ENCODE measurements around the gene KIF27.
A peak's percentile ranks its signal among the peaks of the same experiment; 100 is the strongest.
"Not testable (repeated sequence)": the region's sequence is repeated elsewhere in the genome, so short reads cannot be mapped to it uniquely, and the experiment has no call there.

The KIF27 gene

GRCh38 chr9:83920927-83921707 lies at the start of gene KIF27:
Gene KIF27, minus strand, starts transcription at chr9:83921432. Its CDS starts 5,841 bp downstream, at chr9:83915591.
- DNase-seq (ENCODE audit: low spot score): peak; percentile 97

GRCh38 chr9:83969602-83970001 lies 48.4 kb upstream of the KIF27 start:
- DNase-seq (ENCODE audit: low spot score): no peak

GRCh38 chr9:83967073-83967472 lies 45.8 kb upstream of the KIF27 start:
- DNase-seq (ENCODE audit: low spot score): no peak

GRCh38 chr9:83966209-83966582 lies 45.0 kb upstream of the KIF27 start:
- no peak for DNase-seq (ENCODE audit: low spot score)

GRCh38 chr9:83965350-83966208 lies 44.3 kb upstream of the KIF27 start:
- no peak for DNase-seq (ENCODE audit: low spot score)

- DNase-seq (ENCODE audit: low spot score): no peak
Measured at GRCh38 chr9:83964973-83965349, 43.7 kb upstream of the KIF27 start.

- no peak for DNase-seq (ENCODE audit: low spot score)
Measured at GRCh38 chr9:83962165-83962564, 40.9 kb upstream of the KIF27 start.

GRCh38 chr9:83960991-83961390 lies 39.8 kb upstream of the KIF27 start:
- no peak for DNase-seq (ENCODE audit: low spot score)

GRCh38 chr9:83959061-83959460 lies 37.8 kb upstream of the KIF27 start:
- DNase-seq (ENCODE audit: low spot score): no peak

- DNase-seq (ENCODE audit: low spot score): no peak
Measured at GRCh38 chr9:83957248-83957513, 35.9 kb upstream of the KIF27 start.

- DNase-seq (ENCODE audit: low spot score): peak; percentile 86
Measured at GRCh38 chr9:83956436-83957247, 35.4 kb upstream of the KIF27 start.

- peak; percentile 52 for DNase-seq (ENCODE audit: low spot score)
Measured at GRCh38 chr9:83956086-83956435, 34.8 kb upstream of the KIF27 start.

GRCh38 chr9:83948096-83948495 lies 26.9 kb upstream of the KIF27 start:
- DNase-seq (ENCODE audit: low spot score): not testable (repeated sequence)

GRCh38 chr9:83940590-83941303 lies 19.5 kb upstream of the KIF27 start:
- DNase-seq (ENCODE audit: low spot score): no peak

GRCh38 chr9:83937861-83938455 lies 16.7 kb upstream of the KIF27 start:
- peak; percentile 72 for DNase-seq (ENCODE audit: low spot score)

- DNase-seq (ENCODE audit: low spot score): no peak
Measured at GRCh38 chr9:83936523-83936922, 15.3 kb upstream of the KIF27 start.

GRCh38 chr9:83935276-83935935 lies 14.2 kb upstream of the KIF27 start:
- no peak for DNase-seq (ENCODE audit: low spot score)

- no peak for DNase-seq (ENCODE audit: low spot score)
Measured at GRCh38 chr9:83934569-83935275, 13.5 kb upstream of the KIF27 start.

- no peak for DNase-seq (ENCODE audit: low spot score)
Measured at GRCh38 chr9:83933790-83934189, 12.6 kb upstream of the KIF27 start.

- no peak for DNase-seq (ENCODE audit: low spot score)
Measured at GRCh38 chr9:83932851-83933250, 11.6 kb upstream of the KIF27 start.

GRCh38 chr9:83932011-83932410 lies 10.8 kb upstream of the KIF27 start:
- DNase-seq (ENCODE audit: low spot score): no peak

Measured in RKO (cell line).